Measurements from ENCODE around the gene APLP2. TPM values are rescaled to one million over a fixed set of nuclear protein-coding genes. Genes with fewer than 3 reads are reported as not detected.

The APLP2 gene
- polyA plus RNA-seq, 1 donor from 2014 or later, result 226 TPM

GRCh38 chr11:130136107-130136506 is 66.4 kb downstream of the APLP2 start:
- H3K4me2 ChIP-seq (ENCODE audit: low read length), result no peak overlapping the region
- H3K27me3 ChIP-seq (ENCODE audit: insufficient read depth, low read depth, low read length), result no peaks in the 10 kb centered on the region
- no peaks in the 10 kb centered on the region for H3K9me3 ChIP-seq (ENCODE audit: low read length)
- no peak overlapping the region for H3K4me3 ChIP-seq (ENCODE audit: low read length)
- no peak overlapping the region for H3K9ac ChIP-seq (ENCODE audit: low read length)
- H2AFZ ChIP-seq (ENCODE audit: low read depth, low read length), result no peak overlapping the region
- H3K9me2 ChIP-seq (ENCODE audit: insufficient read depth, low read length), result no peaks in the 10 kb centered on the region
- peaks cover 14% of the 10 kb centered on the region for H3K36me3 ChIP-seq (ENCODE audit: insufficient read depth, low read length)
- H4K20me1 ChIP-seq (ENCODE audit: insufficient read depth), result no peaks in the 10 kb centered on the region
- no peaks in the 10 kb centered on the region for H3F3A ChIP-seq (ENCODE audit: insufficient read depth, low read length, poor library complexity, severe bottlenecking)
- no peaks in the 10 kb centered on the region for H3K79me2 ChIP-seq (replicated peaks; ENCODE audit: insufficient read depth, low read length)
- H3K27ac ChIP-seq (ENCODE audit: low read length), result no peak overlapping the region
- TF ChIP-seq REST (IDR thresholded peaks at IDR 0.05; ENCODE audit: borderline replicate concordance) (no peak), CTCF (IDR thresholded peaks at IDR 0.05; ENCODE audit: poor library complexity, severe bottlenecking) (no peak), RAD21 (conservative IDR thresholded peaks at IDR 0.05) (no peak)

GRCh38 chr11:130137999-130138398 is 68.3 kb downstream of the APLP2 start:
- Histone ChIP-seq H3K27me3 (ENCODE audit: insufficient read depth, low read depth, low read length) (no peaks in the 10 kb centered on the region), H3K9ac (ENCODE audit: low read length) (no peak overlapping the region), H3K79me2 (replicated peaks; ENCODE audit: insufficient read depth, low read length) (no peaks in the 10 kb centered on the region), H3K4me2 (ENCODE audit: low read length) (no peak overlapping the region), H3K36me3 (ENCODE audit: insufficient read depth, low read length) (peaks cover 22% of the 10 kb centered on the region), H2AFZ (ENCODE audit: low read depth, low read length) (no peak overlapping the region), H3K27ac (ENCODE audit: low read length) (no peak overlapping the region), H3K9me3 (ENCODE audit: low read length) (no peaks in the 10 kb centered on the region), H4K20me1 (ENCODE audit: insufficient read depth) (no peaks in the 10 kb centered on the region), H3K9me2 (ENCODE audit: insufficient read depth, low read length) (no peaks in the 10 kb centered on the region), H3F3A (ENCODE audit: insufficient read depth, low read length, poor library complexity, severe bottlenecking) (no peaks in the 10 kb centered on the region), H3K4me3 (ENCODE audit: low read length) (no peak overlapping the region)
- TF ChIP-seq POLR2AphosphoS5 (IDR thresholded peaks at IDR 0.05) (no peak), CTCF (IDR thresholded peaks at IDR 0.05; ENCODE audit: poor library complexity, severe bottlenecking) (no peak), MXI1 (conservative IDR thresholded peaks at IDR 0.05; ENCODE audit: poor library complexity, severe bottlenecking) (no peak), EZH2 (IDR thresholded peaks at IDR 0.05; ENCODE audit: borderline replicate concordance, insufficient read depth, low read length, poor library complexity, severe bottlenecking) (no peak), EP300 (conservative IDR thresholded peaks at IDR 0.05; ENCODE audit: poor library complexity, severe bottlenecking) (no peak), SMC3 (conservative IDR thresholded peaks at IDR 0.05; ENCODE audit: poor library complexity) (no peak), REST (IDR thresholded peaks at IDR 0.05; ENCODE audit: borderline replicate concordance) (no peak), TAF1 (IDR thresholded peaks at IDR 0.05; ENCODE audit: low read depth) (no peak), RAD21 (conservative IDR thresholded peaks at IDR 0.05) (no peak)

All from neural cell (in vitro differentiated cells).